ENCODE results near the gene LRRN4CL. TPM values are rescaled to one million over a fixed set of nuclear protein-coding genes. Genes with fewer than 3 reads are reported as not detected.

Gene LRRN4CL
- total RNA-seq, 4 donors from 2014 or later: 36.2 to 50.6 (median 41.4) TPM

- peak in 3 of 4 experiments; percentile 28 to 33 (median 31) for TF ChIP-seq CTCF (IDR thresholded peaks at IDR 0.05)
- TF ChIP-seq POLR2A (IDR thresholded peaks at IDR 0.05): peak; percentile 60 to 64
- Histone ChIP-seq H3K4me3 (peak overlapping the region; percentile 49 to 54), H3K27ac (peak overlapping the region; percentile 89 to 94), H3K4me1 (peaks cover 9 to 22% of the 10 kb centered on the region in 2 donors), H3K27me3 (no peaks in the 10 kb centered on the region), H3K36me3 (no peaks in the 10 kb centered on the region), H3K9me3 (no peaks in the 10 kb centered on the region)
- intact Hi-C loops (cut with DNase I; ENCODE audit: low total_unique reads): no loop called here
- peak; percentile 98 to 99 for DNase-seq
These were observed 20.1 kb upstream of the LRRN4CL start for GRCh38 chr11:62709247-62710000.

GRCh38 chr11:62708793-62709192 lies 19.5 kb upstream of the LRRN4CL start:
- Histone ChIP-seq H3K36me3 (no peaks in the 10 kb centered on the region), H3K4me3 (peak overlapping the region; percentile 49 to 54), H3K27me3 (no peaks in the 10 kb centered on the region), H3K9me3 (no peaks in the 10 kb centered on the region), H3K27ac (peak overlapping the region; percentile 89 to 94), H3K4me1 (peaks cover 9 to 22% of the 10 kb centered on the region in 2 donors)
- no peak for TF ChIP-seq POLR2A (IDR thresholded peaks at IDR 0.05)
- TF ChIP-seq CTCF (IDR thresholded peaks at IDR 0.05): no peak
- DNase-seq: peak; percentile 37 to 53
- intact Hi-C loops (cut with DNase I; ENCODE audit: low total_unique reads): no loop called here

- Histone ChIP-seq H3K27ac (peak overlapping the region; percentile 89 to 94), H3K4me1 (peaks cover 9 to 22% of the 10 kb centered on the region in 2 donors), H3K9me3 (no peaks in the 10 kb centered on the region), H3K27me3 (no peaks in the 10 kb centered on the region), H3K36me3 (no peaks in the 10 kb centered on the region), H3K4me3 (peak overlapping the region in 1 of 2 donors; percentile 49)
- TF ChIP-seq POLR2A (IDR thresholded peaks at IDR 0.05): no peak
- TF ChIP-seq CTCF (IDR thresholded peaks at IDR 0.05): no peak
- intact Hi-C loops (cut with DNase I; ENCODE audit: low total_unique reads): no loop called here
- peak; percentile 39 to 40 for DNase-seq
These were observed 19.1 kb upstream of the LRRN4CL start for GRCh38 chr11:62708392-62708791.

- Histone ChIP-seq H3K4me1 (peaks cover 9 to 22% of the 10 kb centered on the region in 2 donors), H3K9me3 (no peaks in the 10 kb centered on the region), H3K27ac (peak within 1 kb of the TSS; percentile 89 to 94), H3K4me3 (peak within 1 kb of the TSS; percentile 47 to 71), H3K36me3 (no peaks in the 10 kb centered on the region), H3K27me3 (no peaks in the 10 kb centered on the region)
- TF ChIP-seq CTCF (IDR thresholded peaks at IDR 0.05) (no peak), POLR2A (IDR thresholded peaks at IDR 0.05) (no peak)
- intact Hi-C loops (cut with DNase I; ENCODE audit: low total_unique reads): no loop called here
- DNase-seq: no peak
These were observed 18.0 kb upstream of the LRRN4CL start, which contains the start of the genes BSCL2 and GNG3 for GRCh38 chr11:62707277-62707861. BSCL2 (minus strand) TSS chr11:62707424; CDS start chr11:62707195, 229 bp downstream. GNG3 (plus strand) TSS chr11:62707676; CDS start chr11:62708296, 620 bp downstream.

- H3K4me1 ChIP-seq: peaks cover 9 to 22% of the 10 kb centered on the region in 2 donors
- H3K27ac ChIP-seq: peak overlapping the region; percentile 72 to 78
- no peaks in the 10 kb centered on the region for H3K27me3 ChIP-seq
- H3K36me3 ChIP-seq: no peaks in the 10 kb centered on the region
- DNase-seq: peak in 1 of 2 donors; percentile 37
- no peak for TF ChIP-seq CTCF (IDR thresholded peaks at IDR 0.05)
- H3K9me3 ChIP-seq: no peaks in the 10 kb centered on the region
- intact Hi-C loops (cut with DNase I; ENCODE audit: low total_unique reads): no loop called here
- peak overlapping the region; percentile 47 to 71 for H3K4me3 ChIP-seq
These were observed 17.5 kb upstream of the LRRN4CL start for GRCh38 chr11:62706850-62707247.

All from uterus (tissue), 4 donors.